Naive thymus-derived CD8-positive, alpha-beta T cell (primary cell): ENCODE measurements around the gene JTB. TPM values are rescaled to one million over a fixed set of nuclear protein-coding genes. Genes with fewer than 3 reads are reported as not detected.

Experiments
- ATAC-seq, 2 donors: fragments of 150-1000 bp; cut with Tn5 transposase in 1 of 2; sonication (Bioruptor Pico), chemical (Tn5 transposase) in 1 of 2; 1 replicate in 1 of 2; 2 replicates in 1 of 2; pipeline ENCODE4 v1.10.0; 2021; ENCODE audit warnings: mild to moderate bottlenecking in 2 of 2, moderate library complexity in 2 of 2
- POLR2A ChIA-PET: fragments of 350-600 bp; sonication (Branson Sonifier 250); formaldehyde crosslinking; loops from one replicate; lab custom pipeline; 2021; ENCODE audit warnings: antibody characterized with exemption; lab: Charles Lee
- DNase-seq, 10 donors: peaks; one replicate each; pipeline versions ENCODE4 v3.0.0 to v3.0.0-alpha.2; 2020 to 2022
- H3K27ac Mint-ChIP-seq, 10 donors: one replicate each; pipeline ENCODE4 v1.8.0; 2020 to 2022; ENCODE audit warnings: mild to moderate bottlenecking in 10 of 10, mixed read lengths in 10 of 10, moderate library complexity in 4 of 10, inconsistent platforms in 1 of 10
- H3K27me3 Mint-ChIP-seq, 5 donors: one replicate each; pipeline ENCODE4 v1.8.0; 2021 to 2022; ENCODE audit warnings: mixed read lengths in 5 of 5
- H3K36me3 Mint-ChIP-seq, 3 donors: one replicate each; pipeline ENCODE4 v1.8.0; 2020 to 2022; ENCODE audit warnings: mixed read lengths in 3 of 3, mild to moderate bottlenecking in 2 of 3, inconsistent platforms in 1 of 3
- H3K4me1 Mint-ChIP-seq, 4 donors: one replicate each; pipeline ENCODE4 v1.8.0; 2021 to 2022; ENCODE audit warnings: mixed read lengths in 4 of 4
- H3K4me3 Mint-ChIP-seq, 10 donors: one replicate each; pipeline ENCODE4 v1.8.0; 2020 to 2022; ENCODE audit warnings: mild to moderate bottlenecking in 10 of 10, mixed read lengths in 10 of 10, moderate library complexity in 6 of 10, inconsistent platforms in 1 of 10
- H3K9me3 Mint-ChIP-seq, 9 donors: one replicate each; pipeline ENCODE4 v1.8.0; 2020 to 2022; ENCODE audit warnings: mixed read lengths in 9 of 9, mild to moderate bottlenecking in 3 of 9, inconsistent platforms in 1 of 9, moderate library complexity in 1 of 9
- polyA plus RNA-seq, 3 donors: library from polyadenylated mRNA; unstranded; fragments of 300-500 nt; fragmentation: Illumina TruSeq; gene quantifications; one replicate each; pipeline ENCODE4 v1.2.3, GENCODE V29; 2021
- total RNA-seq, 8 experiments: library from RNA in 2 of 8; stranded (reverse) in 2 of 8; gene quantifications; one replicate each; pipeline ENCODE4 v1.2.3 and lab custom pipeline; 2021 to 2026

Gene JTB
- total and polyA plus RNA-seq, 5 experiments from 2014 or later: 120 to 384 (median 302) TPM

- ATAC-seq (no peak), DNase-seq (no peak)
- Mint-ChIP-seq H3K36me3 (peaks cover 0 to 73% (median 22%) of the 10 kb centered on the region in 3 donors), H3K9me3 (no peaks in the 10 kb centered on the region), H3K4me3 (peak overlapping the region in 1 of 10 donors; percentile 19), H3K27ac (peak overlapping the region in 2 of 10 donors; percentile 32 to 47), H3K4me1 (peaks cover 34 to 55% (median 44%) of the 10 kb centered on the region in 4 donors), H3K27me3 (no peaks in the 10 kb centered on the region)
- POLR2A ChIA-PET: interaction anchor here (0.6 to 14.0 kb wide), 7 partner anchors 12 to 59 kb away, joined by 3 to 315 read pairs (median 3); partner anchors contain the start of genes CREB3L4, CRTC2, RPS27 and SLC39A1
These were observed 36.7 kb downstream of the JTB start for GRCh38 chr1:153940756-153941155.

GRCh38 chr1:153939476-153939875, 38.0 kb downstream of the JTB start:
- Mint-ChIP-seq H3K4me1 (peaks cover 26 to 46% (median 34%) of the 10 kb centered on the region in 4 donors), H3K27ac (peak overlapping the region in 3 of 10 donors; percentile 7 to 32 (median 19)), H3K9me3 (no peaks in the 10 kb centered on the region), H3K4me3 (no peak overlapping the region), H3K36me3 (peaks cover 0 to 85% (median 26%) of the 10 kb centered on the region in 3 donors), H3K27me3 (no peaks in the 10 kb centered on the region)
- no peak for ATAC-seq
- POLR2A ChIA-PET: interaction anchor here (1.3 to 14.0 kb wide), 4 partner anchors 11 to 51 kb away, joined by 4 to 315 read pairs (median 8); partner anchors contain the start of genes CREB3L4, CRTC2, GATAD2B and RPS27
- no peak for DNase-seq

DNA sequence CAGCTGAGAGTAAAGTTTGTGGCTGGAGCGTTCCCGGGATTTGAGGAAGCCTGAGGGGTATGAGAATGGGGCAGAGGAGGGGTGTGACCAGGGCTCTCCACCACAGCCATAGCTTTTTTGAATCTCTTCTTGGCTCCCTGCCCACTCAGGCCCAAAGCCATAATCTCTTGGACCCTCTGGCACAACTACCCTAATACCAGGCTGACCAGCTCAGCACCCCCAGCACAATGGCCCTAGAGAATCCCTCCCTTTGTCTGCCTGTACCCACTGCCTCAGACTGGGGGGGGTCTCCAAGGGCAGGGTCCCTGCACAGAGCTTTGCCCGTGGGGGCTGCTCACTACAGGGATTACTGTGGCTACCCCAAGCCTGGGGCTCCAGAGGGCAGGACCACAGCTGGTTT, 38.5 kb downstream of the JTB start:
- no peak for DNase-seq
- Mint-ChIP-seq H3K27ac (peak overlapping the region in 2 of 10 donors; percentile 4 to 79), H3K4me3 (peak overlapping the region in 1 of 10 donors; percentile 54), H3K4me1 (peaks cover 23 to 42% (median 30%) of the 10 kb centered on the region in 4 donors), H3K36me3 (peaks cover 0 to 87% (median 27%) of the 10 kb centered on the region in 3 donors), H3K27me3 (no peaks in the 10 kb centered on the region), H3K9me3 (no peaks in the 10 kb centered on the region)
- no peak for ATAC-seq
- POLR2A ChIA-PET: interaction anchor here (1.3 to 14.0 kb wide), 3 partner anchors 10 to 23 kb away, joined by 4 to 315 read pairs (median 11); partner anchors contain the start of genes CREB3L4, CRTC2, GATAD2B and SLC39A1

DNA sequence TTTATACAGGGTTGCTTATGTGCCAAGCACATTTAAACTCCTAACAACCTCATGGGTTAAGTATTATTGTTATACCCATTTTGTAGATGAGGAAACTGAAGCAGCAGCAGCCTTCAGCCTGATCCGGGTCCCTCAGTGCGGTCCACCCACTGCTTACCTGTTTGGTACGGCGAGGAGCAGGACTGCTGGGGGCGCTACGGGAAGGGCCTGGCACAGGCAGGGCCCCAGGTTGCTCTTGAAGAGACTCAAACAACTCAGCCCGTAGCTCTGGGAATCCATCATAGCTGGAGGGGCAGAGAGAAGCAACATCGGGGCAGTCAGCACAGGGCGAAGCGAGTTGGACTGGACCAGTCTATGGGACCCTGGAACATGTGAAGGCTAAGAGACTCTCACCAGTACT, 40.1 kb downstream of the JTB start:
- H3K27me3 Mint-ChIP-seq: no peaks in the 10 kb centered on the region
- peaks cover 0 to 87% (median 25%) of the 10 kb centered on the region in 3 donors for H3K36me3 Mint-ChIP-seq
- ATAC-seq (no peak), DNase-seq (no peak)
- POLR2A ChIA-PET: interaction anchor here (1.4 to 14.0 kb wide), 3 partner anchors 8 to 25 kb away, joined by 5 to 315 read pairs (median 5); partner anchors contain the start of genes CREB3L4, CRTC2, GATAD2B and SLC39A1
- H3K9me3 Mint-ChIP-seq: no peaks in the 10 kb centered on the region
- H3K27ac Mint-ChIP-seq: peak overlapping the region in 1 of 10 donors; percentile 65
- H3K4me1 Mint-ChIP-seq: peaks cover 10 to 26% (median 16%) of the 10 kb centered on the region in 4 donors
- no peak overlapping the region for H3K4me3 Mint-ChIP-seq

GRCh38 chr1:153936011-153936802, 41.3 kb downstream of the JTB start:
- POLR2A ChIA-PET: interaction anchor here (1.4 kb wide), 1 partner anchor 9 kb away, joined by 5 read pairs; no protein-coding TSS in a partner anchor
- Mint-ChIP-seq H3K4me3 (no peak overlapping the region), H3K36me3 (peaks cover 0 to 90% (median 22%) of the 10 kb centered on the region in 3 donors), H3K27ac (peak overlapping the region in 6 of 10 donors; percentile 15 to 47 (median 34)), H3K9me3 (no peaks in the 10 kb centered on the region), H3K27me3 (no peaks in the 10 kb centered on the region), H3K4me1 (peaks cover 7 to 22% (median 13%) of the 10 kb centered on the region in 4 donors)
- DNase-seq (no peak), ATAC-seq (no peak)

DNA sequence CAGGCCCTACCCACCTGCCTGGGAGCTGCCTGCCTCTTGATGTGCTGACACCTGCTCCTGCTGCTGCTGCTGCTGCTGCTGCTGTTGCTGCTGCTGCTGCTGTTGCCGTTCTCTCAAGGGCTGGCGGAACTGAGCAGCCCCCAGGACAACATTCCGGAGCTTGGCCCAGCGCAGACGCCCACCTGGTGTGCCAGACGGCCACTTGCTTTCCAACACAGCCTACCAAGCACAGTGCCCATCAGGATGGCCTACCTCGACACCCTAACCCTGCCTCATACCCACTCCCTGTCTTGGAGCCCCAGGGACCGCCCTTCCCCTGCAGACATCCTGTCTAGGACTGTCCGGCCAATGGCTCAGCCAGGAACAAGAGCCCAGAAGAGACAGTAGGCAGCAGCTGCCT, 42.7 kb downstream of the JTB start:
- no peak overlapping the region for H3K4me3 Mint-ChIP-seq
- H3K4me1 Mint-ChIP-seq: peaks cover 0 to 10% (median 4%) of the 10 kb centered on the region in 4 donors
- H3K27me3 Mint-ChIP-seq: no peaks in the 10 kb centered on the region
- DNase-seq: no peak
- no peaks in the 10 kb centered on the region for H3K9me3 Mint-ChIP-seq
- no peak for ATAC-seq
- peaks cover 0 to 89% (median 20%) of the 10 kb centered on the region in 3 donors for H3K36me3 Mint-ChIP-seq
- H3K27ac Mint-ChIP-seq: peak overlapping the region in 5 of 10 donors; percentile 34 to 65 (median 41)
- POLR2A ChIA-PET: interaction anchor here (1.3 to 1.5 kb wide), 2 partner anchors 10 to 11 kb away, joined by 6 read pairs; partner anchors contain the start of gene GATAD2B

DNA sequence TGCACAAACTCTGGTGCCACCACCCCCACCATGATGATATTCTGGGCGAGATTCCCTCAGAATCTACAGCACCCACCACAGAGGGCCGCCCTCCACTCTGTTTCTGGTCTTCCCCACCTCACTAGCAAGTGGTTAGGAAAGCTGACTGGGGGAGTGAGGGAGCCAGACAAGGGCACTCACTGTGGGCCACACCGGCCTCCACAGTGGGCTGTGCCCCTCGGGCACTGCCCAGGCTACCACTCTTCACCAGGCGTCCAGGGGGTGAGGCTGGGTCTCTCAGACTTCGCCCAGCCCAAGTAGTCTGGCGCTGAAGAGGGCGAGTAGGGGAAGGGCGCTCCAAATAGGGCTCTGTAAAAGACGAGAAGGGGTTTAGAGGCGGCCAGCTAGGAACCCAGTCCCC, 43.5 kb downstream of the JTB start:
- POLR2A ChIA-PET: interaction anchor here (0.6 to 2.2 kb wide), 5 partner anchors 10 to 151 kb away, joined by 3 to 6 read pairs (median 6); partner anchors contain the start of gene GATAD2B
- H3K27me3 Mint-ChIP-seq: no peaks in the 10 kb centered on the region
- peak overlapping the region in 3 of 10 donors; percentile 11 to 48 (median 29) for H3K27ac Mint-ChIP-seq
- H3K4me1 Mint-ChIP-seq: peaks cover 3 to 9% (median 4%) of the 10 kb centered on the region in 4 donors
- ATAC-seq (no peak), DNase-seq (no peak)
- H3K36me3 Mint-ChIP-seq: peaks cover 0 to 86% (median 17%) of the 10 kb centered on the region in 3 donors
- H3K9me3 Mint-ChIP-seq: no peaks in the 10 kb centered on the region
- no peak overlapping the region for H3K4me3 Mint-ChIP-seq

DNA sequence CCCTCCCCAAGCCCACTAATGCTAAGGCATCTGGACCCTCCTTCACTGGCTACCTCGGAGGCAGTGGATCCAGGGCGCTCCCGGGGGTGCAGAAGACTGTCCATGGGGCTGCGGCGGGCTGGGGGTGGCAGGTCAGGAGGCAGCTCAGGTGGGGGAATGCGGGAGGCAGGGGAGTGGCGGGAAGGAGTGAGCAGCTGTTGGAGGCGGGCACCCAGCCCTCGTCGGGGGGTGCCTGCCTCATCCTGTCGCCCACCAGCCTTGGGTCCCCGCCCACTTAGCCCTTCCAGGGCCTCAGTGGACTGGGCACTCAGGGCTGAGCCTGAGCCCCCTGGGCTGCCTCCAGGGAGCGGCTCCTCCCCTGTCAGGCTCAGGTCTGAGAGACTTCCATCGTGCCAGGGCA, 44.0 kb downstream of the JTB start:
- DNase-seq: no peak
- Mint-ChIP-seq H3K27ac (peak overlapping the region in 1 of 10 donors; percentile 74), H3K36me3 (peaks cover 0 to 83% (median 14%) of the 10 kb centered on the region in 3 donors), H3K4me1 (peaks cover 8 to 9% (median 8%) of the 10 kb centered on the region in 4 donors), H3K27me3 (no peaks in the 10 kb centered on the region), H3K9me3 (no peaks in the 10 kb centered on the region), H3K4me3 (no peak overlapping the region)
- no peak for ATAC-seq
- POLR2A ChIA-PET: interaction anchor here (1.7 to 2.2 kb wide), 2 partner anchors 11 to 48 kb away, joined by 3 to 6 read pairs; no protein-coding TSS in a partner anchor

DNA sequence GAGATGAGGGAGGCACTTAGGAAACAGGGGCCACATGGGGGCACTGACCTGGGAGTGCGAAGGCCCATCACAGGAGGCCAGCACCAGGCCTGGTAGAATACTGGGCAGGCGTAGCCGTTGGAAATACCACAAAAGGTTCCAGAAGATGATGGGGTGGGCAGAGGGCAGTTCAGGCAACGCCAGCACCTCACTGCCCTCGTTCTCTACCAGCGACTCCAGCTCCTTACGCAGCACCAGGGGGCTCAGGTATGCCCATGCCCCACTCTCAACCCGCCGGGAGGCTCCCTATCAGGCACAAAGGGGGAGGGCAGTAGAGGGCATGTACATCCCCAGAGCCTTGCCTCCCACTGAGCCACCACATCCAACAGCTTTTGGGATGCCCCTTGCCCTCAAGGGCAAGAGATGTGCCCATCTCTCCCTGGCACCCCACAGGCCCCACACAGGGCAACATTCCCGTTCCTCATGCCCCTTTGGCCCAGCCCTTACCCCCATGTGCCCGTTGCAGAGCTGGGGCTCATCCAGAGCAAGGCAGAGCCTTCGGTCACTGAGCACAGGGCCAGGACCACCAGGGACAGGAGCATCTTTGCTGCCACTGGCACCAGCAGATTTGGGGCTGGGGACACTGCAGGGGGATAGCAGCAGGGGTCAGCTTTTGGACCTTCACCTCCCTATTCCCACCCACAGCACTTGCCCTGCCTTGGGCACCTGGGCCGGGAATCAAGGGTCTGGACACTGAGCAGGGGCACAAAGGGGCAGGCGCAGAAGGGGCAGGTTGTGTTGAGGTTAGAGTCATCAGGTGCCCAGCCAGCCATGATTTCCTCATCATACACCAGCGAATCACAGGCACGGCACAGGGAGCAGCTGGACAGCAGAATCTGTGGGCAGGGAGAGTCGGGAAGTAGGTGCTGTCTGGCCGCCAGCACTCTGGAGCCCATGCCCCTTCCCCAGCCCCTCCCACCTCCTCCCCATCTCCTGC, 45.0 kb downstream of the JTB start:
- POLR2A ChIA-PET: interaction anchor here (1.7 to 2.2 kb wide), 2 partner anchors 12 to 47 kb away, joined by 3 to 6 read pairs; no protein-coding TSS in a partner anchor
- H3K4me3 Mint-ChIP-seq: no peak overlapping the region
- H3K4me1 Mint-ChIP-seq: peaks cover 11 to 15% (median 12%) of the 10 kb centered on the region in 4 donors
- no peaks in the 10 kb centered on the region for H3K27me3 Mint-ChIP-seq
- peaks cover 0 to 73% (median 12%) of the 10 kb centered on the region in 3 donors for H3K36me3 Mint-ChIP-seq
- no peak for ATAC-seq
- no peak for DNase-seq
- H3K9me3 Mint-ChIP-seq: no peaks in the 10 kb centered on the region
- H3K27ac Mint-ChIP-seq: peak overlapping the region in 3 of 10 donors; percentile 59 to 67 (median 66)

- peaks cover 0 to 51% (median 2%) of the 10 kb centered on the region in 3 donors for H3K36me3 Mint-ChIP-seq
These were observed 47.2 kb downstream of the JTB start for GRCh38 chr1:153929981-153930948.

More at GRCh38 chr1:153929981-153930948, 47.2 kb downstream of the JTB start:
- H3K9me3 Mint-ChIP-seq: no peaks in the 10 kb centered on the region
- H3K27ac Mint-ChIP-seq: peak overlapping the region in 3 of 10 donors; percentile 15 to 46 (median 23)
- H3K4me3 Mint-ChIP-seq: no peak overlapping the region
- H3K27me3 Mint-ChIP-seq: no peaks in the 10 kb centered on the region
- ATAC-seq (no peak), DNase-seq (no peak)
- POLR2A ChIA-PET: interaction anchor here (0.6 to 12.6 kb wide), 4 partner anchors 10 to 342 kb away, joined by 8 to 211 read pairs (median 10); partner anchors contain the start of genes DENND4B and RPS27
- H3K4me1 Mint-ChIP-seq: peaks cover 4 to 22% (median 12%) of the 10 kb centered on the region in 4 donors
